Activated T-cell treated with anti-CD3 and anti-CD28 coated beads, Interleukin-2, amount 50 U/mL, for 48 hours (primary cell): ENCODE data around the gene ANKFN1.
"Not testable (repeated sequence)": the region's sequence is repeated elsewhere in the genome, so short reads cannot be mapped to it uniquely, and the experiment has no call there.

Source experiments
- DNase-seq, 2 experiments: peaks; one replicate each; pipeline ENCODE4 v3.0.0-alpha.2; 2020

Gene ANKFN1

GRCh38 chr17:56359518-56359917 is 206.2 kb downstream of the ANKFN1 start:
- DNase-seq, result no peak

- no peak for DNase-seq
These were observed 214.1 kb downstream of the ANKFN1 start for GRCh38 chr17:56367366-56367765.

GRCh38 chr17:56373981-56374833 is 220.9 kb downstream of the ANKFN1 start:
- DNase-seq, result no peak

- no peak for DNase-seq
These were observed 236.1 kb downstream of the ANKFN1 start for GRCh38 chr17:56389356-56389755.

GRCh38 chr17:56392321-56392720 is 239.0 kb downstream of the ANKFN1 start:
- DNase-seq, result no peak

GRCh38 chr17:56393156-56393555 is 239.9 kb downstream of the ANKFN1 start:
- DNase-seq, result no peak

GRCh38 chr17:56395787-56396186 is 242.5 kb downstream of the ANKFN1 start:
- no peak for DNase-seq

- DNase-seq, result no peak
These were observed 253.8 kb downstream of the ANKFN1 start for GRCh38 chr17:56407086-56407485.

GRCh38 chr17:56412356-56412755 is 259.1 kb downstream of the ANKFN1 start:
- not testable (repeated sequence) for DNase-seq

- no peak for DNase-seq
These were observed 263.5 kb downstream of the ANKFN1 start for GRCh38 chr17:56416682-56417351.

- DNase-seq, result no peak
These were observed 270.7 kb downstream of the ANKFN1 start for GRCh38 chr17:56424005-56424404.

GRCh38 chr17:56424543-56425044 is 271.3 kb downstream of the ANKFN1 start:
- DNase-seq, result no peak

- no peak for DNase-seq
These were observed 272.2 kb downstream of the ANKFN1 start for GRCh38 chr17:56425483-56425882.

GRCh38 chr17:56426901-56427300 is 273.6 kb downstream of the ANKFN1 start:
- DNase-seq, result no peak

GRCh38 chr17:56431736-56432135 is 278.5 kb downstream of the ANKFN1 start:
- no peak for DNase-seq

GRCh38 chr17:56432443-56432842 is 279.2 kb downstream of the ANKFN1 start:
- no peak for DNase-seq

- DNase-seq, result no peak
These were observed 281.3 kb downstream of the ANKFN1 start for GRCh38 chr17:56434610-56435009.

GRCh38 chr17:56436142-56436541 is 282.9 kb downstream of the ANKFN1 start:
- DNase-seq, result no peak

GRCh38 chr17:56440419-56440818 is 287.1 kb downstream of the ANKFN1 start:
- DNase-seq, result no peak

- no peak for DNase-seq
These were observed 288.0 kb downstream of the ANKFN1 start for GRCh38 chr17:56441308-56441707.

GRCh38 chr17:56445692-56446411 is 292.6 kb downstream of the ANKFN1 start:
- DNase-seq, result no peak

- DNase-seq, result no peak
These were observed 293.9 kb downstream of the ANKFN1 start for GRCh38 chr17:56447171-56447570.

- DNase-seq, result no peak
These were observed 295.1 kb downstream of the ANKFN1 start for GRCh38 chr17:56448371-56448770.
